CD4-positive, CD25-positive, alpha-beta regulatory T cell (primary cell): ENCODE results near the gene PBOV1. TPM values are rescaled to one million over a fixed set of nuclear protein-coding genes. Genes with fewer than 3 reads are reported as not detected.

Experiments used
- ATAC-seq, 2 donors: fragments of 150-1000 bp; cut with Tn5 transposase; one replicate each; pipeline ENCODE4 v1.10.0; 2021; ENCODE audit warnings: low read depth in 2 of 2, moderate number of reproducible peaks in 2 of 2, moderate library complexity in 1 of 2
- DNase-seq, 3 donors: peaks; one replicate each; pipeline versions ENCODE4 v3.0.0 to v3.0.0-alpha.2; 2012 to 2022; ENCODE audit warnings: mixed read lengths in 1 of 3
- H3K27ac ChIP-seq: one replicate; pipeline ENCODE4 v1.7.0; 2013; ENCODE audit warnings: mild to moderate bottlenecking, low read length; ENCODE audit not compliant: insufficient read depth, poor library complexity, severe bottlenecking
- H3K27me3 ChIP-seq: one replicate; pipeline ENCODE4 v1.7.0; 2013; ENCODE audit warnings: low read length; ENCODE audit not compliant: control insufficient read depth, insufficient read depth
- H3K36me3 ChIP-seq: one replicate; pipeline ENCODE4 v1.7.0; 2013; ENCODE audit warnings: mild to moderate bottlenecking, low read length, moderate library complexity; ENCODE audit not compliant: control insufficient read depth, insufficient read depth
- H3K4me1 ChIP-seq: 2 replicates; pipeline ENCODE4 v1.7.0; 2013; ENCODE audit warnings: mild to moderate bottlenecking, low read length; ENCODE audit not compliant: insufficient read depth, control insufficient read depth, poor library complexity, severe bottlenecking
- H3K4me3 ChIP-seq: one replicate; pipeline ENCODE4 v1.7.0; 2013; ENCODE audit warnings: low read depth, mild to moderate bottlenecking, low read length, moderate library complexity
- H3K9me3 ChIP-seq, 2 experiments: 1 replicate in 1 of 2; 2 replicates in 1 of 2; pipeline ENCODE4 v1.7.0; 2013; ENCODE audit warnings: low read length in 2 of 2, mild to moderate bottlenecking in 1 of 2, moderate library complexity in 1 of 2; ENCODE audit not compliant: control insufficient read depth in 2 of 2
- H3K27ac Mint-ChIP-seq, 3 donors: one replicate each; pipeline ENCODE4 v1.8.0; 2020 to 2022; ENCODE audit warnings: mild to moderate bottlenecking in 3 of 3, mixed read lengths in 3 of 3, moderate library complexity in 2 of 3
- H3K27me3 Mint-ChIP-seq: one replicate; pipeline ENCODE4 v1.8.0; 2022; ENCODE audit warnings: mild to moderate bottlenecking, mixed read lengths
- H3K36me3 Mint-ChIP-seq: one replicate; pipeline ENCODE4 v1.8.0; 2020; ENCODE audit warnings: mixed read lengths
- H3K4me1 Mint-ChIP-seq, 4 donors: one replicate each; pipeline ENCODE4 v1.8.0; 2020 to 2022; ENCODE audit warnings: mixed read lengths in 4 of 4, mild to moderate bottlenecking in 1 of 4
- H3K4me3 Mint-ChIP-seq, 4 donors: one replicate each; pipeline ENCODE4 v1.8.0; 2020 to 2022; ENCODE audit warnings: mild to moderate bottlenecking in 4 of 4, mixed read lengths in 4 of 4, moderate library complexity in 3 of 4
- H3K9me3 Mint-ChIP-seq, 7 donors: one replicate each; pipeline ENCODE4 v1.8.0; 2020 to 2022; ENCODE audit warnings: mixed read lengths in 7 of 7, mild to moderate bottlenecking in 3 of 7, moderate library complexity in 2 of 7
- polyA plus RNA-seq, 4 donors: library from polyadenylated mRNA; unstranded; fragments of 300-500 nt; fragmentation: Illumina TruSeq; gene quantifications; one replicate each; pipeline ENCODE4 v1.2.3, GENCODE V29; 2021
- total RNA-seq: library from RNA; stranded (reverse); gene quantifications from one replicate; pipeline ENCODE4 v1.2.3, GENCODE V29; 2022

Gene PBOV1
- total and polyA plus RNA-seq, 5 donors from 2014 or later, result not detected

DNA sequence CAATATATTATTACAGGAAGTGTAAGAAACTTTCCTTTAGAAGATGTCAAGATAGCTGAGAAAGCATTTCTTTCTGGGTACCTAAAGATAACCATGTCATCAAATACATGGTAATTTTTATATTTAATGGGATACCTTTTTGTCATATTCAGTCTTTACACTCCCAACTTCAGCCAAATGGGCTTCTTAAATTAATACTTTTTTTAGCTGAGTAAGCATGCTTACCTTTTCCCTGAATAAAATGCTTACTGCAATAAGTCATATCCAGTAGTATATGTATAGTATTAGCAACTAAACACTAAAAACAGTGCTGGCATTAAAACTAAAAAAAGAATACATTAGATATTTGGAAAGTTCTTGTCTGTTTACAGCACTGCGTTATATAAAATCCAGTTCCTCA, 17.4 kb upstream of the PBOV1 start:
- Histone ChIP-seq H3K9me3 (no peaks in the 10 kb centered on the region), H3K4me3 (no peak overlapping the region), H3K27me3 (no peaks in the 10 kb centered on the region), H3K36me3 (no peaks in the 10 kb centered on the region), H3K27ac (no peak overlapping the region), H3K4me1 (no peaks in the 10 kb centered on the region)
- Mint-ChIP-seq H3K27ac (no peak overlapping the region), H3K36me3 (no peaks in the 10 kb centered on the region), H3K27me3 (peaks cover 15% of the 10 kb centered on the region), H3K9me3 (no peaks in the 10 kb centered on the region), H3K4me1 (no peaks in the 10 kb centered on the region), H3K4me3 (no peak overlapping the region)
- DNase-seq (no peak), ATAC-seq (no peak)

DNA sequence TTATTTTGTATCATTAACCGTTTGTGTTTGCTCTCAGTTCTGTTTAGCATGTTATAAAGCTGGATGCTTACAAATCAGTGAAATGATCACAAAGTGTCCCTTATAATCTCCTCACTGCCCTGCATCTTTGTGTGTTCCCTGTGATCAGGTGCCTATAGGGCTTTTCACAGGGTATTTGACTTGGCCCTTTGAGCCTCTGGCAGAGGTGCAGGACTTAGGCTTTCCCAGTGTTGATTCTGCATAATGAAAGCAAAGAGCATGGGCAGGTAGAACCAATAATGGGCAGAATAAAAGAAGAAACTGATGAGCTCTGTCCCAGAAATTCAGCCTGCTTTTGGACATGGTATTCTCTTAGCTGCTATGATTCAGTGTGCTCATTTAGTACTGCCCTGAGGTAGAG, 16.9 kb upstream of the PBOV1 start:
- H3K36me3 ChIP-seq, result no peaks in the 10 kb centered on the region
- no peaks in the 10 kb centered on the region for H3K4me1 ChIP-seq
- H3K27ac ChIP-seq, result no peak overlapping the region
- no peaks in the 10 kb centered on the region for H3K9me3 Mint-ChIP-seq
- H3K9me3 ChIP-seq, result no peaks in the 10 kb centered on the region
- H3K4me1 Mint-ChIP-seq, result no peaks in the 10 kb centered on the region
- peaks cover 17% of the 10 kb centered on the region for H3K27me3 Mint-ChIP-seq
- no peak for DNase-seq
- H3K4me3 Mint-ChIP-seq, result no peak overlapping the region
- no peak overlapping the region for H3K27ac Mint-ChIP-seq
- no peaks in the 10 kb centered on the region for H3K27me3 ChIP-seq
- ATAC-seq, result no peak
- no peaks in the 10 kb centered on the region for H3K36me3 Mint-ChIP-seq
- no peak overlapping the region for H3K4me3 ChIP-seq

DNA sequence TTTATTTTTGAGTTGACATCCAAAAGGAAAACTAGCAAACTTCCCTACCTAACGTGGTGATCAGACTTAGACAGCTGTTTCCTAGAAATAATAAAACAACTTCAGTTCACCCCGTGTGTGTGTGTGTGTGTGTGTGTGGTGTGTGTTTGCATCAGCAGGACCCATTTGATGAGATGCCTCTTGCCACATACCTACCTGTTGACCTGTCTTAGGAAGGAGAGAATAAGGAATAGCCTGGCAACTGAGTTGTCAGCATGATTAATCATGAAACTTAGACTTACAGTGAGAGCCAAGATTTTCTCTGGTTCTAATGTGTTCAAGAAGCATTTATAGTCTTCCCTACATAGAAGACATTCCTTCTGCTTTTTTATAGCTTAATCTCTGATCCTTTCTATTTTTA, 16.1 kb upstream of the PBOV1 start:
- peaks cover 0 to 2% (median 0%) of the 10 kb centered on the region in 7 donors for H3K9me3 Mint-ChIP-seq
- Histone ChIP-seq H3K36me3 (no peaks in the 10 kb centered on the region), H3K4me1 (no peaks in the 10 kb centered on the region), H3K9me3 (no peaks in the 10 kb centered on the region), H3K27me3 (no peaks in the 10 kb centered on the region), H3K27ac (no peak overlapping the region), H3K4me3 (no peak overlapping the region)
- no peak overlapping the region for H3K4me3 Mint-ChIP-seq
- ATAC-seq (no peak), DNase-seq (no peak)
- peaks cover 17% of the 10 kb centered on the region for H3K27me3 Mint-ChIP-seq
- no peak overlapping the region for H3K27ac Mint-ChIP-seq
- no peaks in the 10 kb centered on the region for H3K4me1 Mint-ChIP-seq
- no peaks in the 10 kb centered on the region for H3K36me3 Mint-ChIP-seq

DNA sequence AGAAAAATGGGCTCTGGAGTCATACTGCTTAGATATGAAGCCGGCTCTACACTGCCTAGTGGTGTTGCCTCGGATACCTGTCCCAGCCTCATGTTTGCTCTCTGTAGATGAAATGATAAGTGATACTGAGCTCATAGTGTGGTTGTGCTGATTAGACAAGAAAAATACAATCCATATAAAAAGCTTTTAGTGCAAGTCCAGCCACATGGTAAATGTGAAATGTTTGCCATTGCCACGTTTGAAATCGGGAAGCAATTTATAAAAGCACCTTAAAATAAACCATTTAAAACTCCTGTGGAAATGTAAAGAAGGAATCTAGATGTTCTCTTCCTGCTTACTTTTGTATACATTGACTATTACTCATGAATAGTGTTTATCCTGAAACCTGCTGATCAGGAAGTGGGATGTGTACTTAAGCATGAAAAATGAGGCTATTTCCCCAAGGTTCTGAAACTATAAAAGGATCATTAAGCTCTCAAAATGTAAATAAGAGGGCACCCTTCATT, 13.1 kb upstream of the PBOV1 start:
- Histone ChIP-seq H3K27me3 (no peaks in the 10 kb centered on the region), H3K9me3 (no peaks in the 10 kb centered on the region), H3K4me3 (no peak overlapping the region), H3K27ac (no peak overlapping the region), H3K36me3 (no peaks in the 10 kb centered on the region), H3K4me1 (no peaks in the 10 kb centered on the region)
- Mint-ChIP-seq H3K36me3 (no peaks in the 10 kb centered on the region), H3K27me3 (peaks cover 17% of the 10 kb centered on the region), H3K9me3 (peaks cover 0 to 5% (median 0%) of the 10 kb centered on the region in 7 donors), H3K27ac (no peak overlapping the region), H3K4me1 (no peaks in the 10 kb centered on the region), H3K4me3 (no peak overlapping the region)
- ATAC-seq (no peak), DNase-seq (no peak)

DNA sequence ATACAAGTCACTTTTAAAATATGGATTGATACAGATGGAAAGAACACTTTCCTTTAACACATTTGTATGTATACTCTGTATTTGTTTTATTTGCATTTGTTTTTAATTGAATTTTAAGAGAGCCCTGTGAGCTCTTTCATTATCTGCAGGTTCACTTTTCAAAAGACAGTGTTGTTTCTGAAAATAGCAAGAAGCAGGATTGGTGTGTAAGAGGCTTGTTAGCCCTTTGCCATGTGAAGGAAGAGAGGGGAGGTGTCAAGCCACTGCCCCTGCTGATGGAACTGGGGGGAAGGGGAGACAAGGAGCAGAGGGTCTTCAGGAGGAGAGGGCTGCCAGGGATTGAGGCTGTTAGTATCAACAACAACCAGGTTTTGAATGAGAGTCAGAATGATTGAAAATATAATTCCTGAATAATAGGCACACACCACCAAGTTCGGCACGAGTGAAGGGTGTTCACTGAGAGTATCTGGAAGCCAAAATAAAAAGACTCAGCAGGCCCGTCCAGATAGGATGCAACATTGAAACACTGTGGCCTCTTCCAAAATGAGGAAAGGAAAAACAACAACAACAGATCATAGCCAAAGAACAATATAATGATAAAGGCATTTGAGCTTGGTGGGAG, 12.6 kb upstream of the PBOV1 start:
- H3K27me3 Mint-ChIP-seq, result peaks cover 17% of the 10 kb centered on the region
- H3K27ac ChIP-seq, result no peak overlapping the region

DNA sequence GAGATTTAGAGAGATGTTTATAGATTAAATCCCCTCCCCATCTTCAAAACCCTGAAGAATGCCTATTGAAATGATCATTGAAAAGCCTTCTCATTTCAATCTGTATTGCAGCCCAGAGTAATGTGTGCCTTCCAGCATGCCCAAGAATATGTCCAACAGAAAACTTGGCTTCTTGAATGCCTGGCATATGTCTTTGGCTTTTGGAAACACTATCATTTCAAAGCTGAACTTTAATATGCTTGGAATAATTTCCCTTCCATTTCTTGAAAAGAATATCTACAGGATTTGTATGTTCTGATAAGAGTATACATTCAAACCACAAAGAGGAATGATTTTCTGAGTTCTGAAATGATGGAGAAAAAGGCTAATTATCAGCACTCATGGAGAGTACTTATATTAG, 11.9 kb upstream of the PBOV1 start:
- Mint-ChIP-seq H3K36me3 (no peaks in the 10 kb centered on the region), H3K4me1 (no peaks in the 10 kb centered on the region), H3K27ac (no peak overlapping the region), H3K4me3 (no peak overlapping the region), H3K27me3 (peaks cover 17% of the 10 kb centered on the region), H3K9me3 (peaks cover 0 to 5% (median 0%) of the 10 kb centered on the region in 7 donors)
- Histone ChIP-seq H3K4me1 (no peaks in the 10 kb centered on the region), H3K27me3 (no peaks in the 10 kb centered on the region), H3K36me3 (no peaks in the 10 kb centered on the region), H3K9me3 (no peaks in the 10 kb centered on the region), H3K27ac (no peak overlapping the region), H3K4me3 (no peak overlapping the region)
- DNase-seq (no peak), ATAC-seq (no peak)

More for the DNA sequence above, 12.6 kb upstream of the PBOV1 start:
- Mint-ChIP-seq H3K27ac (no peak overlapping the region), H3K4me3 (no peak overlapping the region), H3K4me1 (no peaks in the 10 kb centered on the region), H3K36me3 (no peaks in the 10 kb centered on the region), H3K9me3 (peaks cover 0 to 5% (median 0%) of the 10 kb centered on the region in 7 donors)
- H3K4me3 ChIP-seq, result no peak overlapping the region
- H3K36me3 ChIP-seq, result no peaks in the 10 kb centered on the region
- no peak for DNase-seq
- no peaks in the 10 kb centered on the region for H3K4me1 ChIP-seq
- H3K27me3 ChIP-seq, result no peaks in the 10 kb centered on the region
- no peaks in the 10 kb centered on the region for H3K9me3 ChIP-seq
- no peak for ATAC-seq

DNA sequence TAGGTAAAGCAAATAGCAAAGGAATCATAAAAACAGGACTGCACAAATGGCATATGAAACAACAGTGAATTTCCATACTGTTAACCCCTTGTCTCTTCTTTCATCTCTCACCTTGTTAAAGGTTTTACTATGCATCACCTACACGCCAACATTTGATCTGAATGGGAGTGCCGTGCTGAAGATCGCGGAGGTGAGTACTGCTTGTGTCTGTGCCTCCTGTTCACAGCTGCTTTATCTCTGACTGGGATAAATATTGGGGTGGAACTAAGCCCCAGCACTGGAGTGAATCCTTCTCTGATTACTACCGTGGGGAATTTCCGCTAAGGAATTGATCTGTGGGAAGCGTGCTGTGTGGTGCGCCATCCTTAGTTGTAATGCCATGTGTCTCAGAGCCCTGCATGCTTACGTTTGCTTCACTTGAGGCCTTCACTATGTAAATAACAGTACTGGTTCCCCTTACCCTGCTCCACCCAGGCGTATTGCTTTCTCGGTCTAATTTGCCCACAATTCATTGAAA, 11.4 kb upstream of the PBOV1 start:
- peaks cover 17% of the 10 kb centered on the region for H3K27me3 Mint-ChIP-seq
- Histone ChIP-seq H3K36me3 (no peaks in the 10 kb centered on the region), H3K27ac (no peak overlapping the region), H3K9me3 (no peaks in the 10 kb centered on the region), H3K27me3 (peaks cover 4% of the 10 kb centered on the region), H3K4me1 (no peaks in the 10 kb centered on the region), H3K4me3 (no peak overlapping the region)
- no peak for DNase-seq
- H3K27ac Mint-ChIP-seq, result no peak overlapping the region
- no peaks in the 10 kb centered on the region for H3K36me3 Mint-ChIP-seq
- no peaks in the 10 kb centered on the region for H3K4me1 Mint-ChIP-seq
- no peak for ATAC-seq
- H3K4me3 Mint-ChIP-seq, result no peak overlapping the region
- H3K9me3 Mint-ChIP-seq, result peaks cover 0 to 5% (median 0%) of the 10 kb centered on the region in 7 donors

DNA sequence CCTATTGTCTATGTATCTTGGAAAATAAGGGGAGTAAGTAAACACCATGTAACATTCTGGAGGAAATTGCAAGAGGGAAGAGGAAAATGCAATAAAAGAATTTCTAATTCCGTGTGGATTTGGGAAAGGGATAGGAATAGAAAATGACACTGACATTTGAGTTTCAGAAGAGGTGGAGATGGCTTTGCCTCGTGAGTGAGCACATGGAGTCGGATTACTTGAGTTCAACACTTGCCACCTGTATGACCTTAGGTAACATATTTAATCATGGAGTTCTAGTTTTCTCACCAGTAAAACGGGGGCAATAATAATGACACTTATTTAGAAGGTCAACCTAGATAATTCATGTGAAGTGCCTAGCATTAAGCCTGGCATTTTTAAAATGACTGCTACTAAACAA, 10.8 kb upstream of the PBOV1 start:
- Histone ChIP-seq H3K27me3 (peaks cover 4% of the 10 kb centered on the region), H3K27ac (no peak overlapping the region), H3K4me3 (no peak overlapping the region), H3K4me1 (no peaks in the 10 kb centered on the region), H3K9me3 (no peaks in the 10 kb centered on the region), H3K36me3 (no peaks in the 10 kb centered on the region)
- H3K27ac Mint-ChIP-seq, result no peak overlapping the region
- no peaks in the 10 kb centered on the region for H3K36me3 Mint-ChIP-seq
- no peak for ATAC-seq
- no peak for DNase-seq
- no peaks in the 10 kb centered on the region for H3K4me1 Mint-ChIP-seq
- peaks cover 0 to 5% (median 0%) of the 10 kb centered on the region in 7 donors for H3K9me3 Mint-ChIP-seq
- peaks cover 15% of the 10 kb centered on the region for H3K27me3 Mint-ChIP-seq
- no peak overlapping the region for H3K4me3 Mint-ChIP-seq
